GM19351 (cell line): ENCODE results near the gene PHC1.
A peak's percentile ranks its signal among the peaks of the same experiment; 100 is the strongest.
"Not testable (repeated sequence)": the region's sequence is repeated elsewhere in the genome, so short reads cannot be mapped to it uniquely, and the experiment has no call there.

Experiments
- ATAC-seq: cut with Tn5 transposase; IDR thresholded peaks from one replicate; pipeline ENCODE4 v1.9.1; 2021; ENCODE audit warnings: mild to moderate bottlenecking, moderate library complexity; ENCODE audit not compliant: unreplicated experiment

The PHC1 gene

DNA sequence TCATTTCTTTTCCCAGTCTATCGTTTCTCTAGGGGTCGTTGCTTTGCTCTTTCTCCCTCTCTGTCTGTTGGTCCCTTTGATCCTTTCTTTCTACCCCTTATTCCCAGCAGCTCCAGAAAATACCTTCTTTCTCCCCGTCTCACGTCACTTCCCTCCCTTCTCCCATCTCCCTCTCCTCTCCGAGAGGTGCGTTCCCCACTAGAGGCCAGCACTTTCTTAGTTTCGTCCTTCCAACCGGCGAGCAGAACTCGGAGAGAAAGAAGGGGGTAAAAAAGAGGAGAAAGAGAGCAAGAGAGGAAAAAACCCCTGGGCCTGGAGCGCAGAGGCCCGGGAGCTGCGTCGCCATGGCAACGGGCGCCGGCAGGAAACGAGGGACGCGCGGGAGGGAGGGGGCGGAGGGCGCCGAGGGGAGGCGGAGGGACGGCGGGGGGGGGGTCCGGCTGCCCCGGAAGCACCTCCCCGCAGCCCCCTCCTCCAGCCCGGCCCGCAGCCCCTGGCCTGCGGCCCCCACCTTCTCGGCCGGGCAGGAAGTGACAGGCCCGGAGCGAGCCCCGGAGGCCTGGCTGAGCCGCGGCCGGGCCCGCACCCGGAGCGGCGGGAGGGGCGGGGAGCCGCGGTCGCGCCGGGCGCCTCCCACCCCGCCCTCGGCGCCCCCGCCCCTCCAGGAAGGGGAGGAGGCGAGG, at the start of gene PHC1:
TSS of gene PHC1 (plus strand) at position 477 of the 683 bp plus-strand sequence. CDS start 3,169 bp downstream, outside the sequence.
- peak; percentile 62 for ATAC-seq

DNA sequence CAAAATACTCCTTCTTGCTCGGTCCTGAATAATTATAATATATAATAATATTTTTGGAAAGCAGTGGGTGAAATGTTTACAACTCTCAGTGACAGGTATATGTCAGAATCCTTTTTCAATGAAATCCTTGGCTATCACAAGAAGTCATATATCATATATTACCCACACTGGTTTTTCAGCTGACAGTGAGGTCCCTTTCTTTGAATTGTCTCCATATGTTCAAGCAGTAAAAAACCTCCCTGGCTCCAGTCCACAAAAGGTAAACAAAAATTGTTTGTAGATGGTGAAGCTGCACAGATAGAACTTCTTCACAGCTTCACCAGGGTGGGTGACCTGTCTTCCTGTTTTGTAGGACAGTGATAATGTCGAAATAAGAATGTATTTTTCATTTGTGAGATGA, 47.9 kb upstream of the PHC1 start:
- no peak for ATAC-seq

GRCh38 chr12:8867009-8867408, 47.3 kb upstream of the PHC1 start:
- no peak for ATAC-seq

DNA sequence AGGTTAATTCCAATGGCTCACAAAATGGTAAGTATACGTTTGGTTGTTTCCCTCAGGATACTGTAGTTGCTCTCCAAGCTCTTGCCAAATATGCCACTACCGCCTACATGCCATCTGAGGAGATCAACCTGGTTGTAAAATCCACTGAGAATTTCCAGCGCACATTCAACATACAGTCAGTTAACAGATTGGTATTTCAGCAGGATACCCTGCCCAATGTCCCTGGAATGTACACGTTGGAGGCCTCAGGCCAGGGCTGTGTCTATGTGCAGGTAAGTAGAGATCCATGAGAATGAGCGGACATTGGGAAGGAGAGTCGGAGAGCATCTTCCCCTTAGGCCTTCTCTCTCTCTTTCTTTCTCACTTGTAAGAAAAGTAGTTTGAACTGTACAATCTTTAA, 46.5 kb upstream of the PHC1 start:
- ATAC-seq, result no peak

DNA sequence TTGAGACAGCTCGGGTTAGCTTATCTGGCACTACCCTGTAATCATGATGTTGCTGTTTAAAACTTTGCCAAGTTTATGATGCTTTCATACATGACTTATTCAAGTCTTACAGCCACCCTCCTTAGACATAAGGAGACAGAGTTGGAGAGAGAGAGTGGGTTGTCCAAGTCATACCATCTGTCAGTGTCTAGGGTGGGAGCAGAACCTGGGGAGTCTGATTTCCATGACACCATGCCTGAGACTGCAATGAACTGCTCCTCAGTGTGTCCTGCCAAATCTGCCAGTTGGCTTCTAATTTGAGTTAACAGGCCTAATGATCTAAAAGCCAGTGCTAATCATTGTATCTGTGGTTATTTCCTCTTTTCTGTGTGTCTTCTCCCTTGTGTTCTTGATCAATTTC, 43.7 kb upstream of the PHC1 start:
- ATAC-seq, result no peak

- ATAC-seq, result no peak
Measured at GRCh38 chr12:8871068-8871467, 43.2 kb upstream of the PHC1 start.

GRCh38 chr12:8876887-8877286, 37.4 kb upstream of the PHC1 start:
- no peak for ATAC-seq

- ATAC-seq, result no peak
Measured at GRCh38 chr12:8886502-8887284, 27.6 kb upstream of the PHC1 start.

GRCh38 chr12:8887285-8887715, 27.0 kb upstream of the PHC1 start:
- no peak for ATAC-seq

GRCh38 chr12:8890313-8891085, 23.8 kb upstream of the PHC1 start:
- peak; percentile 43 for ATAC-seq

DNA sequence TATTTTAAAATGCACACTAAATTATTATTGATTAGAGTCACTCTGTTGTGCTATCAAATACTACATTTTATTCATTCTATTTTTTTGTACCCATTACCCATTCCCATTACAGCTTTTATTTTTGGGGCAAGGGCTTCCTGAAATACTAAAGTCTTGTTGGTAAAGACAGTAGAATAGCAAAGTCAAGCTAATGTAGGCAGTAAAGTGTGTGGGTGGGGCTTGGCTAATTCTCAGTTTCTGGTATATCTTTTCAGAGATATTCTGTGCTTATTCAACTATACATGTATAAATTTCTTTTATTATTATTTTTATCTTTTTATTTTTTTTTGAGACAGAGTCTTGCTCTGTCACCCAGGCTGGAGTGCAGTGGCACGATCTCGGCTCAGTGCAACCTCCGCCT, 22.3 kb upstream of the PHC1 start:
- ATAC-seq, result no peak

DNA sequence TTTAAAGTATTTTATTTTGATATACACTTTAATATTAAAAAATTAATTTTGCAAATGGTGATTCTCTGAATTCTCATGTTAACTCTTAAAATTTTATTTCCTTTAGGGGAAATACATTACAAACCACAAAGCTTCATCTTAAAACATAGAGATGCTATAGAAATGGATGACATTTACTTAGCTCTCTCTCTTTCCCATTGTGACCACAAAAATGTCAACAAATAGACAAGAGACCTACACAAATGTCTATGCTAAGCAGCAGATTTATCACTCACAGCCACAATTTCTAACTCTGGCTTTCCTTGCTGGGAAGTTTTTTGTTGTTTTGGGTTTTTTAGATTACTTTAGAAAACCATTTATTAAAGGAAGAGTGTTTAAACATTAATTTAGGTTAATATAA, 19.9 kb upstream of the PHC1 start:
- no peak for ATAC-seq

DNA sequence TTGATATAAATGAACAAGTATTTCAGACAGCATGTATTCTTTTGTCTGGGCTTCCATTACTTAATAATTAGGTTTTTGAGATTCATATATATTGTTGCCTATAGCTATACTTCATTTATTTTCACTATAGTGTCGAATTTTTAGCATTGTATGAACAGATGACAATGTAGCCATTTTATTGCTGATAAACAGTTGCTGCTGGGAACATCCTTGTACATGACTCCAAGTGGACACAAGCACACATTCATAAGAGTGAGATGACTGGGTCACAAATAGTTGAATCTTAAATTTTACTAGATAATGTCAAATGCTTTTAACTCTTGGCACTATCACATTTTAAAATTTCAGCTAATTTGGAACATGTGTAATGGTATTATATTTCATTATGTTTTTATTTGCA, 19.3 kb upstream of the PHC1 start:
- no peak for ATAC-seq

GRCh38 chr12:8897081-8897480, 17.2 kb upstream of the PHC1 start:
- ATAC-seq, result no peak

- ATAC-seq, result no peak
Measured at GRCh38 chr12:8899830-8900229, 14.5 kb upstream of the PHC1 start.

DNA sequence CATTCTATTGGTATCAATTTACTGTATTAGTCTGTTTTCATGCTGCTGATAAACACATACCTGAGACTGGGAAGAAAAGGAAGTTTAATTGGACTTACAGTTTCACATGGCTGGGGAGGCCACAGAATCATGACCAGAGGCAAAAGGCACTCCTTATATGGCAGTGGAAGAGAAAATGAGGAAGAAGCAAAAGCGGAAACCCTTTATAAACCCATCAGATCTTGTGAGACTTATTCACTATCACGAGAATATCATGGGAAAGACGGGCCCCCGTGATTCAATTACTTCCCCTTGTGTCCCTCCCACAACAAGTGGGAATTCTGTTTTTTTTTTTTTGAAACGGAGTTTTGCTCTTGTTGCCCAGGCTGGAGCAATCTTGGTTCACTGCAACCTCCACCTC, 11.6 kb upstream of the PHC1 start:
- not testable (repeated sequence) for ATAC-seq

DNA sequence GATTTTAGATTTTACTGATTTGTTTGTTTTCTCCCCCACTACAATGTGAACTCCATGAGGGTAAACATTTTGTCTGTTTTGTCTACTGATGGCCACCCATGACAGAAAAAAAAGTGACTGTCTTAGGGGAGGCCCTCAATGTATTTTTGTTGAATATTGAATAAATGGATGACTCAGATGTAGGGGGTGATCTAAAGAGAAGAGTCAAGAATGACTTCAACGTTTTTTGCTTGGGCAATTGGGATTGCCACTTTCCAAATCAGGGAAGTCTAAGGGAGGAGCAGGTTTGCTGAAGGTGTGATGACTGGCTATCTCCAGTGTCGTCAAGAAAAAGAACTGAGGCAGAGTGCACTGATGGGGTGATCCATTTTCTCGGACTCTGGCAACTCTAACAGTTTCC, 10.7 kb upstream of the PHC1 start:
- ATAC-seq, result no peak

- ATAC-seq, result no peak
Measured at GRCh38 chr12:8904665-8905064, 9.6 kb upstream of the PHC1 start.

- no peak for ATAC-seq
Measured at GRCh38 chr12:8905546-8905945, 8.8 kb upstream of the PHC1 start.

GRCh38 chr12:8906266-8907180, 7.8 kb upstream of the PHC1 start:
- ATAC-seq, result no peak

- no peak for ATAC-seq
Measured at GRCh38 chr12:8907513-8907912, 6.8 kb upstream of the PHC1 start.
